Skeletal muscle tissue (tissue), 4 donors: Measurements from ENCODE around the gene TIMM23. TPM values are rescaled to one million over a fixed set of nuclear protein-coding genes. Genes with fewer than 3 reads are reported as not detected.
A peak's percentile ranks its signal among the peaks of the same experiment; 100 is the strongest.

Experiments
- H3K27ac ChIP-seq: one replicate; pipeline ENCODE4 v1.7.0; 2013; ENCODE audit warnings: mild to moderate bottlenecking, low read depth, low read length, inconsistent platforms
- H3K27me3 ChIP-seq, 3 donors: one replicate each; pipeline ENCODE4 v1.7.0; 2013; ENCODE audit warnings: low read length in 3 of 3; ENCODE audit not compliant: control insufficient read depth in 3 of 3, insufficient read depth in 3 of 3
- H3K36me3 ChIP-seq, 3 donors: one replicate each; pipeline ENCODE4 v1.7.0; 2013; ENCODE audit warnings: low read length in 3 of 3; ENCODE audit not compliant: control insufficient read depth in 3 of 3, insufficient read depth in 3 of 3
- H3K4me1 ChIP-seq, 3 donors: one replicate each; pipeline ENCODE4 v1.7.0; 2013; ENCODE audit warnings: low read length in 3 of 3, mild to moderate bottlenecking in 3 of 3; ENCODE audit not compliant: control insufficient read depth in 3 of 3, insufficient read depth in 3 of 3
- H3K4me3 ChIP-seq, 3 donors: one replicate each; pipeline ENCODE4 v1.7.0; 2013; ENCODE audit warnings: low read length in 3 of 3
- H3K9ac ChIP-seq, 3 donors: one replicate each; pipeline ENCODE4 v1.7.0; 2013; ENCODE audit warnings: low read length in 3 of 3, mild to moderate bottlenecking in 3 of 3, moderate library complexity in 2 of 3, low read depth in 1 of 3
- H3K9me3 ChIP-seq, 3 donors: one replicate each; pipeline ENCODE4 v1.7.0; 2013; ENCODE audit warnings: low read length in 3 of 3; ENCODE audit not compliant: control insufficient read depth in 3 of 3
- total RNA-seq: library from RNA; depleted of rRNA; stranded (reverse); fragments of >200 nt; gene quantifications from one replicate; pipeline ENCODE4 v1.2.3, GENCODE V29; 2014
- donor health status: Osteomylitis.

TIMM23 gene
- total RNA-seq, 1 donor from 2014 or later = 61.6 TPM

DNA sequence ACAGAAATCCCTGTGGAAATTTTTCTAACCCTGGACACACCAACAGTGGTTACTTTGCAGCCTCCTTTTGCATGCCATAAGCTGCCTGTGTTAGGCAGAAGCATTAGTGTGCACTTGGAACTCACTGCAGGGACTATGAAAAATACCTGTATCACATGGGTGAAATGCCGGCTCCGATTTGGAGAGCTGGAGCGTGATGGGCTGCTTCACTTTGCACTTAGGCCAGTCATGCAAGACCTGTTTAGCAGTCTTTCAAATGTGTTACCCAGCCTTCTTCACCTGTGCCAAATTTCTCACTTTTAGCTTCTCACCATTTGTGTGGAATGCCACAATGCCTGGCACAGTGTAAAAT lies 46.9 kb downstream of the TIMM23 start:
- Histone ChIP-seq H3K4me1 (peaks cover 36 to 43% (median 43%) of the 10 kb centered on the region in 3 donors), H3K4me3 (peak overlapping the region in 1 of 3 donors; percentile 9), H3K27ac (peak overlapping the region; percentile 4), H3K9ac (peak overlapping the region in 1 of 3 donors; percentile 18), H3K36me3 (peaks cover 11 to 14% (median 14%) of the 10 kb centered on the region in 3 donors), H3K27me3 (no peaks in the 10 kb centered on the region), H3K9me3 (no peaks in the 10 kb centered on the region)

DNA sequence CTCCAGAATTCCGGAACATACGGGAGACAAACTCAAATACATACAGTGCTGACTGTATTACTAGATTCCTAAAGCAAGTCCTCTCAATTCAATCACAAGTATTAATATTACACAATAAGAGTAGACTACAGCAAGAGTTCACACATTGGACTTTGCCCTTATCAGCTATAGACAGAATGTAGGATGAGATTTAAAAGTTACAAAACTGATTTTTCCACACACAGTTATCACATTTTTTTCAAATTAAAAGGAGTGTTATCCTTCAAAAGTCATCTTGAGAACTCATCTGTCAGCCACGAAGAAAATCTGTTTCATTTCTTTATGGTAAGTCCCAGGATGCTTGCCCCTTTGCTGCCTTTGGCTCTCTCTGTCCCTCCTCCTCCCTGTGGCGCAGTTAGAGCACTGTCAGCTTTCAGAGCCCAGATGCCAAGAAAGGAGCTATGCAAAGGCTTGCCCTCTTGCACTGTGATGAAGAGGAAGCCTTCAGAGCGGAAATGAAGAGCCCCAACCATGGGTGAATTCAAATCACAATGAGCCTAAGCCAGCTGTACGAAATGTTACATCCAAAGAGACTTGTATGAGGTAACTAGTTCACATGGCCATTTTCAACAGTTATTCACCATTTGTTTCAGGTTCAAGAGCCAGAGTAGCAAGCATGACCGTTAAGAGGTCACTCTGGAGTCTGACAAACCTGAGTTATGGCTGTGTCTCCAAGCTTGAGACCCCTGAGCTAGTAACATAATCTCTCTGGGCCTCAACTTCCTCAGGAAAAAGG lies 47.5 kb downstream of the TIMM23 start:
- no peaks in the 10 kb centered on the region for H3K27me3 ChIP-seq
- H3K4me1 ChIP-seq = peaks cover 37 to 45% (median 43%) of the 10 kb centered on the region in 3 donors
- peak overlapping the region in 1 of 3 donors; percentile 15 for H3K4me3 ChIP-seq
- peak overlapping the region in 1 of 3 donors; percentile 27 for H3K9ac ChIP-seq
- H3K9me3 ChIP-seq = no peaks in the 10 kb centered on the region
- H3K27ac ChIP-seq = peak overlapping the region; percentile 22
- H3K36me3 ChIP-seq = peaks cover 8 to 10% (median 9%) of the 10 kb centered on the region in 3 donors

DNA sequence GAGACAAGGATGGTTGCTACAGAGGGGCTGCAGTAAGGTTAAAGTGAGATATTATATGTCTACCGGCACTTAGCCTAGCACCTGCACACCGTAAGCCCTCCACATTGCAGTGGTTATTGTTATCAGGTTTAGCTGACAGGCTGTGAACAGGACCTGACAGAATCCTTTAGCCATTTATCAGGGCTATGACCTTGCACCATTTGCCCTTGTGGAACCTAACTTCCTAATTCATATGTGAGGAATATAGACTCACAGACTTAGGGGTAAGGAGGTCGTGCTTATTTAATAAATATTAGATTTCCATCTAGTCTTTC lies 48.0 kb downstream of the TIMM23 start:
- H3K27ac ChIP-seq = peak overlapping the region; percentile 22
- H3K9ac ChIP-seq = peak overlapping the region in 1 of 3 donors; percentile 27
- peak overlapping the region in 1 of 3 donors; percentile 15 for H3K4me3 ChIP-seq
- H3K9me3 ChIP-seq = no peaks in the 10 kb centered on the region
- H3K27me3 ChIP-seq = no peaks in the 10 kb centered on the region
- H3K36me3 ChIP-seq = peaks cover 5 to 6% (median 6%) of the 10 kb centered on the region in 3 donors
- H3K4me1 ChIP-seq = peaks cover 40 to 47% (median 45%) of the 10 kb centered on the region in 3 donors

DNA sequence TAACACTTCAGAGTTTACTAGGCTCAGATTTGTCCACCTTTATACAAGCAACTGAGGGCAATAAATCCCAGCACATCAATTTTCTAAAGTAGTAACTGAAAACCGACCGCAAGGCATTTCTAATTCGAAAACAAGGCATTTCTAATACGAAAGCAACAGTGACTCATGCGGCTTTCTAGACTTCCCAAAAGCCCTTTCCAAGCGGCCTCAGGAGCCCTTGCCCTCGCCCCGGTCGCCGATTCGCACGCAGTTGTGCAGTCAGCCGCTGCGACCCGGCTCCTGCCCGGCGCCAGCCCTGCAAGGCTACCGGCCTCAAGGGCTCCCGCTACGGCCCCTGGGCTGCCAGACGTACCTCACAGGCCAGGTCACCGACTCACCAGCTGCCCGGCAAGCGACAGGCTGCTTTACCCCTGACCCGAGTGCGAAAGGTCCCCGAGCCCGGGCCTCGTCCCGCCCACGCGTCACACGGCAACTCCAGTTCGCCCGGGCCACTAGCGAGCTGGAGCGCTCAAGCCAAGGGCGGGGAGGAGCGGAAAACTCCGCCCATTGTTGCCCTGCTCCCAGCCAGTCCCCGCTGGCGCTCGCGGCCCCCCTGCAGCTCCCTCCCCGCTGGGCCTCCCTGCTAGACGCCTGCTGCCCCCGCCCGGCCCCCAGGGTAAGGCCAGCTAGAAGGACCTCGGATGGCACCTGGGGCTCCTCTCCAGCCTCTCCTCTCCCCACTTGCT lies 50.9 kb downstream of the TIMM23 start:
- H3K27ac ChIP-seq = peak overlapping the region; percentile 83
- H3K27me3 ChIP-seq = no peaks in the 10 kb centered on the region
- peaks cover 58 to 62% (median 58%) of the 10 kb centered on the region in 3 donors for H3K4me1 ChIP-seq
- peak overlapping the region; percentile 79 to 86 (median 80) for H3K9ac ChIP-seq
- H3K9me3 ChIP-seq = no peaks in the 10 kb centered on the region
- peaks cover 0 to 2% (median 0%) of the 10 kb centered on the region in 3 donors for H3K36me3 ChIP-seq
- H3K4me3 ChIP-seq = peak overlapping the region; percentile 74 to 86 (median 75)

DNA sequence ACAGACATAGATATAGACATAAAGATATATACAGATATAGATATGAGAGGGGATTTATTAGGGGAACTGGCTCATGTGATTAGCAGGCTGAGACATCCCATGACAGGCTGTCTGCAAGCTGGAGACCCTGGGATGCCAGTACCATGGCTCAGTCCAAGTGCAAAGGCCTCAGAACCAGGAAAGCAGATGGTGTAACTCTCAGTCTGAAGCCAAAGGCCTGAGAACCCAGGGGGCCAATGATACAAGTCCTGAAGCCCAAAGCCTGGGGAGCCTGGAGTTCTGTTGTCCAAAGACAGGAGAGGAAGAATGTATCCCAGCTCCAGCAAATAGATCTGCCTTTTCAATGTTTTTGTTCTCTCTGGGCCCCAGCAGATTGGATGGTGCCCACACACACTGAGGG lies 52.7 kb downstream of the TIMM23 start:
- H3K4me1 ChIP-seq = peaks cover 53 to 63% (median 54%) of the 10 kb centered on the region in 3 donors
- H3K4me3 ChIP-seq = no peak overlapping the region
- H3K9me3 ChIP-seq = no peaks in the 10 kb centered on the region
- H3K27me3 ChIP-seq = no peaks in the 10 kb centered on the region
- peak overlapping the region; percentile 16 to 58 (median 24) for H3K9ac ChIP-seq
- H3K36me3 ChIP-seq = peaks cover 0 to 2% (median 0%) of the 10 kb centered on the region in 3 donors
- no peak overlapping the region for H3K27ac ChIP-seq

DNA sequence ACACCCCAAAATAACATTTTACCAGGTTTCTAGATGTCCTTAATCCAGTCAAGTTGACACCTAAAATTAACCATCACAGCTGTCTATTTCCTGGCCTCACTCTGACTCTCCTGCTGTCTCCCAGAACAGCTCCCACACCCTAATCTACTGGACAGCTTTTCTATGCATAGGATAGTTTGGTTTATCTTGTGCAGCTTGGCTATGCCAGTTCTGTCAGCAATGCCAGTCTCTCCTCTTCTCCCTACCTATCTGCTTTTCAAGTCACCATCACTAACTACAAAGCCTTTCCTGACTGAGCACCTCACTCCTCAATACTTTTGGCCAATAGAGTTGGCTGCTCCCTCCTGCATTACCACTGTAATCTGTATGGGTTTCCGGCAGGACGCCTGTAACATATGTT lies 53.1 kb downstream of the TIMM23 start:
- peaks cover 0 to 2% (median 0%) of the 10 kb centered on the region in 3 donors for H3K36me3 ChIP-seq
- H3K9me3 ChIP-seq = no peaks in the 10 kb centered on the region
- peak overlapping the region; percentile 16 to 58 (median 22) for H3K9ac ChIP-seq
- no peak overlapping the region for H3K27ac ChIP-seq
- H3K27me3 ChIP-seq = no peaks in the 10 kb centered on the region
- no peak overlapping the region for H3K4me3 ChIP-seq
- H3K4me1 ChIP-seq = peaks cover 48 to 60% (median 49%) of the 10 kb centered on the region in 3 donors

DNA sequence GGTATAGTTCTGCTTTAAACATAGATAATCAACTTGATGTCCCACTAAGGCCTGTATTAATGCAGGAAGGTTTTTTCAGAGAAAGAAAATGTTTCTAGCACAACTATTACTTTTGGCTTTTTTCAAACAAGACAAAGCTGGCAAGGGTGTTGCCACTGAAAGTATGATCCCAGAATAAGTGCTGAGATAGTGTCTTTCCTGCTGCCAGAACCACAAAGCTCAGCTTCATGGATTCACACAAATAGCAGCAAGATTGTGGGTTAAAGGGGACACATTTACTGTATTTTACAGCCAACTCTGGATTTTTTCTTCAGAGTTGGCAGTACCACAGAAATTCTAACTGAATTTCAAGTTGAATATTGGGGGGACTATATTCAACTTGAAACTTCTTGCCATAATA lies 53.8 kb downstream of the TIMM23 start:
- H3K4me1 ChIP-seq = peaks cover 45 to 60% (median 47%) of the 10 kb centered on the region in 3 donors
- H3K9ac ChIP-seq = peak overlapping the region in 2 of 3 donors; percentile 9 to 22
- H3K4me3 ChIP-seq = no peak overlapping the region
- H3K27ac ChIP-seq = no peak overlapping the region
- peaks cover 0 to 2% (median 0%) of the 10 kb centered on the region in 3 donors for H3K36me3 ChIP-seq
- no peaks in the 10 kb centered on the region for H3K9me3 ChIP-seq
- H3K27me3 ChIP-seq = no peaks in the 10 kb centered on the region

DNA sequence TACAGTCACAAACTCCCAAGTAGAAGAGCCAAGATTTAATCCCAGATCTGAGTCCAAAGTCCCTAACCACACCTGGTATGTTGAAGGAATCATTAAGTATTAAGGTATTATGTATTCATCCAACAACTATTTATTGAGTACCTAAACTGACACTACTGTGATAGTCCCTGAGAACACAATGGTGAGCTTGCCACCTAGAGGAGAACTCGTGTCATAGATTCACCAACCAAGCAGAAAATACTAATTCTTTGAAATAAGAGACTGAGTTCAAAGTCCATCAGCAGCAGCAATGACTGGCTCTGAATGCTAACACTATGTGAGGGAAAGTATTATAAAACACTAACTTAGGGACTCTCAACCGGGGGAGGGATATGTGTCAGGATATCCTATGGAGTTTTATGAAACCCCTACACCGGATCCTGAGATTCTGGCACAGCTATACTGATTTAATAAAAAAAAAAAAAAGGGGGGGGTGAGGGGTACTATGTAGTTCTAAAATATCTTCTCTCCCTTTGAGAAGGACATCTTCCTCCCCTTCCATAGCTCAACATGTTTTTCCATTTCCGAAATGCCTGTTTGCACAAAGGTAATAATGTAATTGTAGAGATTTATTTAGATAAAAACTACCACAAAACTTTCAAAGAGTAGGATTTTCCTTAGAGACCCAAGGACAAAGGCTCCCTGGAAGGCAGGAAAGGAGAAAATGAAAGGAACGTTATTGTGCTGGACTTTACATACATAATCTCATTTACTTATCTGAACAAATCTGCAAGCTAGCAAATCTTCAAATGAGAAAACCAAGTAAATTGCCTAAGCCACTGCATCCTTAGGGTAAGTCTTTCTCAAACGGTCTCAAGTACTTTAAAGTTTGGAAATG lies 56.5 kb downstream of the TIMM23 start:
- Histone ChIP-seq H3K27me3 (no peaks in the 10 kb centered on the region), H3K4me1 (peaks cover 37 to 53% (median 41%) of the 10 kb centered on the region in 3 donors), H3K4me3 (peak overlapping the region; percentile 88 to 91 (median 90)), H3K9me3 (no peaks in the 10 kb centered on the region), H3K27ac (peak overlapping the region; percentile 93), H3K9ac (peak overlapping the region; percentile 95 to 97 (median 97)), H3K36me3 (peaks cover 0 to 2% (median 0%) of the 10 kb centered on the region in 3 donors)

DNA sequence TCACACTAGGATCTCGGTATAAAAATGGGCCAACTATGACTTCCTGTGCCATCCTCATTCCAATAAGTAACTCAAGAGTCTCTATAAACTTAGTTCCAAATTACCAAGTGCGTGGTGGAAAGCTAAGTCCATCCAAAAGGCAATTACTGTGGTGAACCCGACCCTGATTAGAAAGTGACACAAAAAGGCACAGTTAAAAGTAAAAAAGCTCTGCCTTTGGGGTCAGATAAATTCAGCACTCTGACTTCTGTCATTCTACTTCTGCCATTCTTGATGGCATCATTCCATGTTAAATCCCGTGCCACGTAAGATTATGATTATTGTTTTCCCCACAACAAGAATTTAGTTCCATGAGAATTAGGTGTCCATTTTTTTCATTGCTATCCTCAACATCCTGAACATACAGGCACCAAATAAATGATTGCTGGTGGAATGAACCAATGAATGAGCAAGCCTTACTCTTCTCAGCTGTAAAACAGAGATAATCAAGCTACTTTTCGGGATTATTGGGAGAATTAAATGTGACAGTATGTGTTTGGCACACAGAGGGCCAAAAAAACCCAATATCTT lies 57.3 kb downstream of the TIMM23 start:
- Histone ChIP-seq H3K9ac (peak overlapping the region; percentile 95 to 97 (median 97)), H3K27me3 (no peaks in the 10 kb centered on the region), H3K4me1 (peaks cover 36 to 53% (median 39%) of the 10 kb centered on the region in 3 donors), H3K27ac (peak overlapping the region; percentile 93), H3K36me3 (peaks cover 0 to 2% (median 0%) of the 10 kb centered on the region in 3 donors), H3K4me3 (peak overlapping the region; percentile 88 to 91 (median 90)), H3K9me3 (no peaks in the 10 kb centered on the region)
